HepG2 (cell line): ENCODE data around the gene FAM162A. TPM values are rescaled to one million over a fixed set of nuclear protein-coding genes. Genes with fewer than 3 reads are reported as not detected.

Experiments
- ATAC-seq: fragments of 200-7000 bp; cut with Tn5 transposase; 3 replicates; pipeline ENCODE4 v1.9.1; 2020; ENCODE audit warnings: mild to moderate bottlenecking, moderate library complexity
- BruUV-seq: library from RNA; stranded (reverse); fragments of 400-500 nt; replicated peaks from 2 replicates; lab custom pipeline; 2021; lab: Mats Ljungman, UMichigan
- CTCF ChIA-PET: fragments of 300-600 bp; formaldehyde crosslinking; extraction: SDS; loops from one replicate; lab custom pipeline; 2021; ENCODE audit warnings: low total read pairs, inconsistent platforms, low intra/inter-chr PET ratio; lab: Yijun Ruan, JAX
- POLR2A ChIA-PET: fragments of 350-600 bp; sonication (Branson Sonifier 250); formaldehyde crosslinking; loops from one replicate; lab custom pipeline; 2020; ENCODE audit warnings: antibody characterized with exemption, inconsistent platforms; lab: Yijun Ruan, JAX
- DNase-seq: peaks from one replicate; pipeline ENCODE4 v3.0.0-alpha.2; 2015; ENCODE audit warnings: low spot score
- FAIRE-seq: peaks from 3 replicates; lab custom pipeline; 2011; peaks lifted over from hg19 to GRCh38; lab: Jason Lieb, UNC
- H2AFZ ChIP-seq: one replicate; pipeline ENCODE4 v1.6.1; 2011; ENCODE audit warnings: low read length, inconsistent platforms
- H3K27ac ChIP-seq: fragments of 300-600 bp; 3 replicates; pipeline ENCODE4 v1.8.0; 2011; ENCODE audit warnings: mixed run types, mild to moderate bottlenecking, mixed read lengths, low read length, inconsistent platforms; ENCODE audit not compliant: insufficient read depth; ENCODE audit errors: extremely low read length
- H3K27me3 ChIP-seq, 2 experiments: fragments of 200-600 bp in 1 of 2; 2 replicates in 1 of 2; 3 replicates in 1 of 2; pipeline versions ENCODE4 v1.6.0 to v1.8.0; 2011; ENCODE audit warnings: low read length in 2 of 2, mild to moderate bottlenecking in 2 of 2, moderate library complexity in 2 of 2, inconsistent platforms in 1 of 2; ENCODE audit not compliant: insufficient read depth in 2 of 2, control insufficient read depth in 1 of 2
- H3K36me3 ChIP-seq, 2 experiments: fragments of 200-600 bp in 1 of 2; replicated peaks in 1 of 2; 2 replicates in 1 of 2; 3 replicates in 1 of 2; pipeline versions ENCODE4 v1.5.1 to v1.8.0; 2011; ENCODE audit warnings: low read length in 2 of 2, inconsistent platforms in 1 of 2; ENCODE audit not compliant: insufficient read depth in 2 of 2, control insufficient read depth in 1 of 2
- H3K4me1 ChIP-seq: 2 replicates; pipeline ENCODE4 v1.5.1; 2012; ENCODE audit warnings: low read length, inconsistent platforms; ENCODE audit not compliant: insufficient read depth
- H3K4me2 ChIP-seq: 2 replicates; pipeline ENCODE4 v1.6.0; 2011; ENCODE audit warnings: low read depth, low read length, inconsistent platforms
- H3K4me3 ChIP-seq, 3 experiments: fragments of 200-600 bp in 1 of 3; sonication (generic), shearing (Covaris generic) in 1 of 3; replicated peaks in 1 of 3; 2 replicates each; pipeline ENCODE4 v1.5.1; 2011 to 2016; ENCODE audit warnings: low read length in 3 of 3, inconsistent platforms in 2 of 3, low read depth in 2 of 3, mild to moderate bottlenecking in 2 of 3, control low read depth in 1 of 3, mixed read lengths in 1 of 3; ENCODE audit not compliant: insufficient read depth in 1 of 3
- H3K79me2 ChIP-seq: one replicate; pipeline ENCODE4 v1.6.1; 2011; ENCODE audit warnings: low read length, inconsistent platforms; ENCODE audit not compliant: insufficient read depth
- H3K9ac ChIP-seq: 2 replicates; pipeline ENCODE4 v1.6.0; 2011; ENCODE audit warnings: mild to moderate bottlenecking, low read depth, low read length, inconsistent platforms; ENCODE audit not compliant: insufficient read depth
- H3K9me3 ChIP-seq: 2 replicates; pipeline ENCODE4 v1.5.1; 2012; ENCODE audit warnings: mild to moderate bottlenecking, low read length
- H4K20me1 ChIP-seq: 2 replicates; pipeline ENCODE4 v1.6.0; 2011; ENCODE audit warnings: inconsistent platforms, mild to moderate bottlenecking, low read length, moderate library complexity; ENCODE audit not compliant: insufficient read depth
- NFIB ChIP-seq: sonication (generic); formaldehyde crosslinking; IDR thresholded peaks from 2 replicates; pipeline ENCODE4 v1.9.0; 2021; ENCODE audit warnings: missing genetic modification reagents, mild to moderate bottlenecking, borderline replicate concordance
- REL ChIP-seq: sonication (generic); formaldehyde crosslinking; conservative IDR thresholded peaks from 2 replicates; pipeline ENCODE4 v1.8.0; 2022; ENCODE audit warnings: mild to moderate bottlenecking, missing genetic modification reagents, moderate library complexity
- TFE3 ChIP-seq: IDR thresholded peaks from 2 replicates; pipeline ENCODE4 v1.6.1; 2016
- ZFP41 ChIP-seq: sonication (generic); formaldehyde crosslinking; IDR thresholded peaks from 2 replicates; pipeline ENCODE4 v1.4.0; 2020; ENCODE audit warnings: mild to moderate bottlenecking, missing genetic modification reagents, borderline replicate concordance
- ZNF318 ChIP-seq: sonication (generic); formaldehyde crosslinking; IDR thresholded peaks from 2 replicates; pipeline ENCODE4 v1.4.0; 2020; ENCODE audit warnings: mild to moderate bottlenecking, missing genetic modification reagents
- ZNF720 ChIP-seq: sonication (generic); formaldehyde crosslinking; IDR thresholded peaks from 2 replicates; pipeline ENCODE4 v1.4.0; 2020; ENCODE audit warnings: missing genetic modification reagents
- WGBS: methylation state at CpG from one replicate; pipeline ENCODE4 v1.1.6; 2017; ENCODE audit warnings: low lambda C conversion rate; 5-methylcytosine and 5-hydroxymethylcytosine counted together
- in situ Hi-C: cut with HindIII; loops from 2 replicates; pipeline ENCODE4 v1.10.0; 2017; ENCODE audit warnings: low pct_unique_long_range_greater_than_20kb; ENCODE audit not compliant: extremely low pct_ligation_motif_present
- intact Hi-C: fragments of 100-400 bp; cut with micrococcal nuclease; formaldehyde crosslinking; loops from one replicate; pipeline ENCODE4 v1.10.0; 2022; ENCODE audit not compliant: unreplicated experiment
- polyA plus RNA-seq, 8 experiments: library from polyadenylated mRNA; depleted of rRNA in 3 of 8; stranded (reverse) in 7 of 8; unstranded in 1 of 8; fragments of >200 nt; fragmentation: Illumina TruSeq in 4 of 8; extraction: Trizol in 4 of 8; gene quantifications; 2 replicates each; pipeline versions ENCODE4 v1.2.1 to v1.2.3, GENCODE V29; 2011 to 2016; ENCODE audit warnings: low read depth in 4 of 8, missing spikeins in 1 of 8, mixed read lengths in 1 of 8; ENCODE audit not compliant: insufficient read depth in 1 of 8
- total RNA-seq, 5 experiments: library from RNA; depleted of rRNA; stranded (reverse); fragments of >200 nt; fragmentation: Illumina TruSeq; extraction: Trizol; gene quantifications; 2 replicates each; pipeline ENCODE4 v1.2.3, GENCODE V29; 2016; ENCODE audit warnings: low read depth in 1 of 5
- TF ChIP-seq, protein P1 (sequence below): sonication (generic); formaldehyde crosslinking; IDR thresholded peaks from 2 replicates; pipeline ENCODE4 v1.4.0; 2020; ENCODE audit warnings: missing genetic modification reagents

FAM162A gene
- total and polyA plus RNA-seq, 2 of the 13 experiments (the other 11 are each of a cell fraction or from before 2014, with no cell fraction given) = 115 to 155 TPM

DNA sequence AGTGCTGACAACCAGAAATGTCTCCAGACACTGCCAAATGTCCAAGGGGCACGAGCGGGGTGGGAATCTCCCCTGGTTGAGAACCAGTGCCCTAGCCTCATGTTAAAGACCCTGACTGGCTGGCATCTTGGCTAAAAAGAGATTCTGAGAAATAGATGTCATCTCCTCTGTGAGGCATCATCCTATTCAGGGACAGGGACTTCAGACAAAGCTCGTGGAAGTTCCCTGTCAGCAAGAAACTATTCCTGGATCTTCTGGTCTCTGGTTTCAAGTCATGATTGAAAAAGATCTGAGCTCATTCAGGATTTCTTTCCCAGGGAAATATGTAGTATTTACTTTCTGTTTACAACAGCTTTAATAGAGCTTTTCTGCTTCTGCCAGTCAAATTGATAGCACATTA lies 21.0 kb downstream of the FAM162A start:
- Histone ChIP-seq H3K79me2 (peaks cover 19% of the 10 kb centered on the region), H3K9me3 (no peaks in the 10 kb centered on the region), H2AFZ (no peak overlapping the region)
- TF ChIP-seq REL = no peak
- TF ChIP-seq, protein P1, sequence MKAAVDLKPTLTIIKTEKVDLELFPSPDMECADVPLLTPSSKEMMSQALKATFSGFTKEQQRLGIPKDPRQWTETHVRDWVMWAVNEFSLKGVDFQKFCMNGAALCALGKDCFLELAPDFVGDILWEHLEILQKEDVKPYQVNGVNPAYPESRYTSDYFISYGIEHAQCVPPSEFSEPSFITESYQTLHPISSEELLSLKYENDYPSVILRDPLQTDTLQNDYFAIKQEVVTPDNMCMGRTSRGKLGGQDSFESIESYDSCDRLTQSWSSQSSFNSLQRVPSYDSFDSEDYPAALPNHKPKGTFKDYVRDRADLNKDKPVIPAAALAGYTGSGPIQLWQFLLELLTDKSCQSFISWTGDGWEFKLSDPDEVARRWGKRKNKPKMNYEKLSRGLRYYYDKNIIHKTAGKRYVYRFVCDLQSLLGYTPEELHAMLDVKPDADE (CRISPR knock-in tag) = no peak
- no peak for TF ChIP-seq TFE3 (CRISPR knock-in tag)
- no peak for TF ChIP-seq ZFP41 (CRISPR knock-in tag)
- no peak for TF ChIP-seq ZNF318 (CRISPR knock-in tag)
- no peak for TF ChIP-seq ZNF720 (CRISPR knock-in tag)
- no peak for TF ChIP-seq NFIB (CRISPR knock-in tag)
- TF ChIP-seq, all 625 proteins: peak for 0
- no peaks in the 10 kb centered on the region for H3K27me3 ChIP-seq
- peaks cover 20 to 75% of the 10 kb centered on the region in 2 experiments for H3K36me3 ChIP-seq
- H3K9ac ChIP-seq = no peak overlapping the region
- 100% methylated on average over 3 of the region's 3 CpGs for WGBS
- ChIA-PET CTCF (no interaction called here), POLR2A (interaction anchor here (1.7 kb wide), 1 partner anchor 11 kb away, joined by 4 read pairs; the partner anchor contains the start of gene WDR5B)
- in situ Hi-C loops = no loop called here
- no peak overlapping the region for H3K27ac ChIP-seq
- ATAC-seq (no peak), FAIRE-seq (no peak), DNase-seq (no peak)
- intact Hi-C loops = no loop called here
- BruUV-seq = no TSS peak
- H3K4me2 ChIP-seq = no peak overlapping the region
- no peak overlapping the region for H3K4me3 ChIP-seq
- no peaks in the 10 kb centered on the region for H3K4me1 ChIP-seq
- H4K20me1 ChIP-seq = peaks cover 4% of the 10 kb centered on the region
